GM10248 (cell line): ENCODE data around the gene KRT78.

Experiments used
- CTCF ChIA-PET: fragments of 300-600 bp; sonication (Branson Sonifier 250); formaldehyde crosslinking; extraction: SDS; loops from one replicate; lab custom pipeline; 2021; ENCODE audit warnings: antibody characterized with exemption; lab: Yijun Ruan, JAX
- POLR2A ChIA-PET: fragments of 350-650 bp; sonication (Branson Sonifier 250); formaldehyde crosslinking; extraction: SDS; loops from one replicate; lab custom pipeline; 2020; ENCODE audit warnings: antibody characterized with exemption; lab: Yijun Ruan, JAX
- DNase-seq: peaks from one replicate; pipeline ENCODE4 v3.0.0; 2012; ENCODE audit errors: extremely low spot score
- TF ChIP-seq, protein P1 (sequence below): IDR thresholded peaks from 2 replicates; pipeline ENCODE4 v1.5.1; 2012; ENCODE audit warnings: mild to moderate bottlenecking, low read depth; ENCODE audit errors: extremely low read depth, missing control alignments, control extremely low read depth

KRT78 gene

GRCh38 chr12:52809166-52809565 is 39.6 kb downstream of the KRT78 start:
- no peak for DNase-seq
- TF ChIP-seq, protein P1, sequence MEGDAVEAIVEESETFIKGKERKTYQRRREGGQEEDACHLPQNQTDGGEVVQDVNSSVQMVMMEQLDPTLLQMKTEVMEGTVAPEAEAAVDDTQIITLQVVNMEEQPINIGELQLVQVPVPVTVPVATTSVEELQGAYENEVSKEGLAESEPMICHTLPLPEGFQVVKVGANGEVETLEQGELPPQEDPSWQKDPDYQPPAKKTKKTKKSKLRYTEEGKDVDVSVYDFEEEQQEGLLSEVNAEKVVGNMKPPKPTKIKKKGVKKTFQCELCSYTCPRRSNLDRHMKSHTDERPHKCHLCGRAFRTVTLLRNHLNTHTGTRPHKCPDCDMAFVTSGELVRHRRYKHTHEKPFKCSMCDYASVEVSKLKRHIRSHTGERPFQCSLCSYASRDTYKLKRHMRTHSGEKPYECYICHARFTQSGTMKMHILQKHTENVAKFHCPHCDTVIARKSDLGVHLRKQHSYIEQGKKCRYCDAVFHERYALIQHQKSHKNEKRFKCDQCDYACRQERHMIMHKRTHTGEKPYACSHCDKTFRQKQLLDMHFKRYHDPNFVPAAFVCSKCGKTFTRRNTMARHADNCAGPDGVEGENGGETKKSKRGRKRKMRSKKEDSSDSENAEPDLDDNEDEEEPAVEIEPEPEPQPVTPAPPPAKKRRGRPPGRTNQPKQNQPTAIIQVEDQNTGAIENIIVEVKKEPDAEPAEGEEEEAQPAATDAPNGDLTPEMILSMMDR, result no peak
- ChIA-PET CTCF (no interaction called here), POLR2A (no interaction called here)

GRCh38 chr12:52808573-52809160 is 40.1 kb downstream of the KRT78 start:
- no peak for DNase-seq
- ChIA-PET POLR2A (no interaction called here), CTCF (interaction anchor here (1.3 kb wide), 1 partner anchor 12 kb away, joined by 4 read pairs; the partner anchor contains the start of gene KRT3)
- TF ChIP-seq, protein P1, result no peak

DNA sequence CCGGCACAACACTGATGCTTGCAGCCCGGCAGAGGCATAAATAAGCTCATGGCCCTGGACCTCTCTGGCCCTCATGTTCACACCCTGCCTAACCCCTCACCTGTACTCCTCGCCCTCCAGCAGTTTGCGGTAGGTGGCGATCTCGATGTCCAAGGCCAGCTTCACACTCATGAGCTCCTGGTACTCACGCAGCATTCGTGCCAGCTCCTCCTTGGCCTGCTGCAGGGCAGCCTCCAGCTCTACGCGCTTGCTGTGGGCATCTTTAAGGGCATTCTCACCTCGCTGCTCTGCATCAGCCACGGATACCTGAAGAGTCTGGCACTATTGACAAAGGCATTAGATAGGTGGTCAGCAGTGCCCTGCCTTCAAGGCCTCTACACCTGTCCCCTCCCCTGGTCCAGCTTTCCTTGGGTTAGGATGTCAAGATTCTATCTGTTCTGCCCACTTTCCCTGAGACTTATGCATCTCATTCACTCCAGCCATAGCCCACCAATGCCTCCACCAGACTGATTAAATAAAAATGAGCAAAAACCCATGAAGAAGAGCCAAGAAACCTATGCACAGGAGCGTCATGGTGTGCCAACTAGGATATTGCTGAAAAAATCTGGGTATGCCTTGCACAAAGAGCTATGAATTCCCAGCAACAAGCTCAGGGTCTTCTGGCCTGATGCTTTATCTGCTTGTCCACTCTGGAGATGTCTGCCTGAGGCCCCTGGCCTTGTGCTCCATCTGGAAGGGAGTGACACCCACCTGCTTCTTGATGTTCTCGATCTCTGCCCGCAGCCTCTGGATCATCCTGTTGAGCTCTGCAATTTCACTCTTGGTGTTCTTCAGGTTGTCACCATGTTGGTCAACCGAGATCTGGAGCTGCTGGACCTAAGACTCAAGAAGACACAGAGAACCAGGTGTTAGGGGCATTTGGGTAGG is 41.0 kb downstream of the KRT78 start:
- no peak for DNase-seq
- ChIA-PET POLR2A (no interaction called here), CTCF (interaction anchor here (1.3 kb wide), 1 partner anchor 11 kb away, joined by 4 read pairs; the partner anchor contains the start of gene KRT3)
- TF ChIP-seq, protein P1, result no peak

- ChIA-PET POLR2A (no interaction called here), CTCF (no interaction called here)
- no peak for DNase-seq
- TF ChIP-seq, protein P1, result no peak
These were observed 41.8 kb downstream of the KRT78 start for GRCh38 chr12:52806821-52807543.

- CTCF ChIA-PET, result no interaction called here
- POLR2A ChIA-PET, result no interaction called here
- no peak for DNase-seq
- TF ChIP-seq, protein P1, result no peak
These were observed 42.5 kb downstream of the KRT78 start for GRCh38 chr12:52806169-52806811.

GRCh38 chr12:52805739-52806138 is 43.1 kb downstream of the KRT78 start:
- TF ChIP-seq, protein P1, result no peak
- no peak for DNase-seq
- POLR2A ChIA-PET, result no interaction called here
- CTCF ChIA-PET, result no interaction called here
